NB4 (cell line): ENCODE results near the gene SAMD10.

Experiments
- CTCF ChIP-seq: IDR thresholded peaks from one replicate; pipeline ENCODE4 v1.5.1; 2012; ENCODE audit warnings: low read depth, low read length
- POLR2A ChIP-seq: IDR thresholded peaks from 2 replicates; pipeline ENCODE4 v1.6.1; 2011; ENCODE audit warnings: mild to moderate bottlenecking; ENCODE audit not compliant: insufficient read length; ENCODE audit errors: extremely low read depth

GRCh38 chr20:64011366-64011779, 31.9 kb upstream of the SAMD10 start:
- TF ChIP-seq CTCF (no peak), POLR2A (no peak)
